Spleen (tissue), 7 donors: ENCODE measurements around the gene EOLA1.
A peak's percentile ranks its signal among the peaks of the same experiment; 100 is the strongest.

Experiments
- CTCF ChIP-seq, 11 experiments: fragments of 200-600 bp in 7 of 11; fragments of 450-650 bp in 4 of 11; sonication (generic) in 4 of 11; IDR thresholded peaks in 8 of 11; conservative IDR thresholded peaks in 3 of 11; 1 replicate in 7 of 11; 2 replicates in 4 of 11; pipeline versions ENCODE4 v1.4.0 to v1.8.0; 2016 to 2021; ENCODE audit warnings: antibody characterized with exemption in 11 of 11, inconsistent platforms in 4 of 11, mild to moderate bottlenecking in 1 of 11
- POLR2AphosphoS5 ChIP-seq, 3 donors: sonication (generic); formaldehyde crosslinking; IDR thresholded peaks; one replicate each; pipeline ENCODE4 v1.5.1; 2017; ENCODE audit warnings: antibody characterized with exemption in 3 of 3
- donor health status: DM: no; HTN: no; CAD: no; lungs with moderate emphysema.
- donor health status: DM: no; HTN: no; CAD: no.
- donor health status: DM: no; HTN: no; CAD: no.

GRCh38 chrX:149539283-149540130 is 1.3 kb upstream of the EOLA1 start:
- peak; percentile 50 to 56 (median 50) for TF ChIP-seq POLR2AphosphoS5 (IDR thresholded peaks at IDR 0.05)
- no peak for TF ChIP-seq CTCF (IDR thresholded peaks at IDR 0.05 in 8 of 11, conservative IDR thresholded peaks at IDR 0.05 in 3 of 11)
